Left hindlimb (tissue), 1 donor: ENCODE results near the gene ZNF749.
"Not testable (repeated sequence)": the region's sequence is repeated elsewhere in the genome, so short reads cannot be mapped to it uniquely, and the experiment has no call there.

Source experiments
- DNase-seq: peaks from one replicate; pipeline ENCODE4 v3.0.0-alpha.2; 2018

ZNF749 gene

DNA sequence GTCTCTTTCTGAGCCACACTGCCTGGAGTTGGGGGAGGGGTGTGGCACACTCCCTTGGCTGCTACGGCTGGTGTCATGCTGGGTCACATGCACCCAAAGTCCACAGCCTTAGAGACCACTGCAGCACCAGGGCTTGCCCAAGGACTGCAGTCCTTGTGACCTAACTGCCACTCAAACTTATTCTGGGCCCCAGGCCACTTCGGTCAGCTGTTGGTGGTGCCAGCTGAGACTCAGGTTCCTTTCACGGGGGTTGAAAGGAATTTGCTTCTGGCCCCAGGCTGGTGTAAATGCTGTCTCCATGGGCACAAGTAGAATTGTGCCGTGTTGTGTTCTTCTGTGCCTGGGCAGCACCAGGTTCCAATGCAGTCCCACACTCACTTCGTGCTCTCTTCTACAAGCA, 31.4 kb downstream of the ZNF749 start:
- no peak for DNase-seq

- no peak for DNase-seq
Observed at GRCh38 chr19:57473646-57474045, 38.5 kb downstream of the ZNF749 start.

DNA sequence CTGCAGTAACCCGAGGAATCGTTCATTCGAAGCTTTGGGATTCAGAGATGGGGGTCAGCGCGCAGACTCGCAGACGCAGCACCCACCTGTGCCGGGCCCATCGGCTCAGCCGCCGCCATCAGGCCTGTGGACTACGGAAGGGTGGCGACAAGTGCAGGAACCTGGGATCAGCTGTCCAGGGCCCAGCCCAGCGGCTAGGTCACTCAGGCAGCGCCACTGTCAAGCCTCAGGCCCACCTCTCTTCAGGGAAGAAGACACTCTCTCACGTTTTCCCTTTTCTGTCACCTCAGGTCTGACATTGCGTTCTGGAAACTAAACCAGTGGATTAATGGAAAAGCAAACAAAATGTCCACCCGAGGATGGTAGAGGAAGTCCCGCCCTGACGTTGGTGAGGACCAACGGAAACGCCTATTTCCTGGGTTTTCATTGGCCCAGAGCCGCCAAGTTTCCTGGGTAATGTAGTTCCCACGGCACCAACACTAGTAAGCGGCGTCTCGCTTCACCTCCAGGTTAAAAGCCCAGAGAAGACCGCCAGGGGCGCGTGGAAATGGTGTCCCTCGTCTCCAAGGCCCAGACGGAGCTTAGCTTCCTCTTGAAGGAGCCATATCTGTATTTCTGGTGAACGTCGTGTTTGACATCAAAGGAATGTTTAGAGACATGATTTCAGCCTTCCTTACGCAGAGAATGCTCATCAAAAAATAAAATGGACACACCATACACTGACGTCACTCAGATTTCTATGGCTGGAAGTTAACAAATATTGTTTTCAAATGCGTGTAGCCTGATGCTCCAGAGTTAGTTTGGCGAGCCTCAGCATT, 42.3 kb downstream of the ZNF749 start, which contains the start of gene ZNF772:
Gene ZNF772 (minus strand): TSS at position 376 of the 818 bp plus-strand sequence. CDS start 257 bp downstream, at position 119.
- DNase-seq = peak; percentile 93

GRCh38 chr19:57487477-57488298, 52.6 kb downstream of the ZNF749 start, which contains the start of gene ZNF419:
TSS of gene ZNF419 (plus strand) at chr19:57487750. CDS start at chr19:57487951, 201 bp downstream.
- DNase-seq = peak; percentile 92

- not testable (repeated sequence) for DNase-seq
Observed at GRCh38 chr19:57488299-57488644, 53.1 kb downstream of the ZNF749 start.
